Measurements from ENCODE around the gene BCL3. TPM values are rescaled to one million over a fixed set of nuclear protein-coding genes. Genes with fewer than 3 reads are reported as not detected.

The BCL3 gene
- total RNA-seq, 4 donors from 2014 or later, result 12.2 to 113 (median 46.2) TPM

DNA sequence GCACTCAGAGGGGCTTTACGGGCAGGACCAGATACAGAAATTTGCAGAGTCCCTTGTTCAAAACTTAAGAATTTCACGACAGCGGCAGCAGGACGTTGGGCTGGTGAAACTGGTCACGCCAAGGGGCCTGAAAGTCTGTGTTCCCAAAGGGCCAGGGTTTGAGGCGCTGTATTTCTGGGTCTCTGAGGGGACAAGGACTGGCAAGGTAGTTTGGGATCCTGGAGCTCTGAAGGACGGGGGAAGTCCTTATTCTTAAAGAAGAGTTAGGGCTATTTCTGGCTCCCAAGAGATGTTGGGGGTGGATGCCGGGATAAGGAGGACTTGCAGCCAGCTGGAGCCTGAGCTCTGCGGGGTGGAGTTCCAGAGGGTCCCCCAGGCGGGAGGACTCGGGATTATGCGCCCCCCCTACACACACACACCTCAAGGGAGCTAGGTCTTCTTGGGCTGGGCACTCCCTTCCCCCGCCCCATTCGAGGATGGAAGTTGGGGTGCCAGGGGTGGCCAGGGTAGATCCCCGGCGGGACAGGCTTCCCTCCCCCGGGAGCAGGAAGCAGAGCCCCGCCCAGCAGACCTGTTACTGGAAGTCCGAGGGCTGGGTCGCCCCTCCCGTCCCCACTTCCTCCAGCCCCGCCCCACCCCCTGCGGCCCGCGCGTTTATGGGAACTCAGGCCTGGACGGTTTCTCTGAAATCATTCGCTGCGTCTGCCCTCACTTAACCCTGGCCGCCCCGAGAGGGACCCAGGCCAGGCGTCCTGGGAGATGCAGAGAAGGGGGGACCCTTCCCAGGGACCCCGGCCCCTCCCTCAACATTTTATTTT is 5.6 kb downstream of the BCL3 start:
- TF ChIP-seq, protein P1, sequence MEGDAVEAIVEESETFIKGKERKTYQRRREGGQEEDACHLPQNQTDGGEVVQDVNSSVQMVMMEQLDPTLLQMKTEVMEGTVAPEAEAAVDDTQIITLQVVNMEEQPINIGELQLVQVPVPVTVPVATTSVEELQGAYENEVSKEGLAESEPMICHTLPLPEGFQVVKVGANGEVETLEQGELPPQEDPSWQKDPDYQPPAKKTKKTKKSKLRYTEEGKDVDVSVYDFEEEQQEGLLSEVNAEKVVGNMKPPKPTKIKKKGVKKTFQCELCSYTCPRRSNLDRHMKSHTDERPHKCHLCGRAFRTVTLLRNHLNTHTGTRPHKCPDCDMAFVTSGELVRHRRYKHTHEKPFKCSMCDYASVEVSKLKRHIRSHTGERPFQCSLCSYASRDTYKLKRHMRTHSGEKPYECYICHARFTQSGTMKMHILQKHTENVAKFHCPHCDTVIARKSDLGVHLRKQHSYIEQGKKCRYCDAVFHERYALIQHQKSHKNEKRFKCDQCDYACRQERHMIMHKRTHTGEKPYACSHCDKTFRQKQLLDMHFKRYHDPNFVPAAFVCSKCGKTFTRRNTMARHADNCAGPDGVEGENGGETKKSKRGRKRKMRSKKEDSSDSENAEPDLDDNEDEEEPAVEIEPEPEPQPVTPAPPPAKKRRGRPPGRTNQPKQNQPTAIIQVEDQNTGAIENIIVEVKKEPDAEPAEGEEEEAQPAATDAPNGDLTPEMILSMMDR (IDR thresholded peaks at IDR 0.05), result no peak
- DNase-seq (ENCODE audit: low spot score) (peak; percentile 88), ATAC-seq (ENCODE audit: low FRiP score) (peak; percentile 53)

DNA sequence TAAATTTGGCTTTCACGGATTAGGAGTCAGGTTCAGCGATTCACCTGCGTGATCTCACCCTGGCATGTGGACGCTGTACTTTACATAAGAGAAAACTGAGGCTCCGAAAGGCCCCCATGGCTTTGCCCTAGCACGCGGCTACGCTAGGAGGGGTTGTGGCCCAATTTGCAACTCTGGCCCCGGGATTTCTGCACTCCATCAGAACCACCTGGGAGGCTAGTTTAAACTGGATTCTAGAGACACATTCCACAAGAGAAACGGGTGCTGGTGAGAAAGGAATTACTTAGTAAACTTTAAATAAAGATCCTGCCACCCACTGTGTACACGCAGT is 6.2 kb downstream of the BCL3 start:
- ATAC-seq (ENCODE audit: low FRiP score) (no peak), DNase-seq (ENCODE audit: low spot score) (no peak)
- TF ChIP-seq, protein P1 (IDR thresholded peaks at IDR 0.05), result no peak

DNA sequence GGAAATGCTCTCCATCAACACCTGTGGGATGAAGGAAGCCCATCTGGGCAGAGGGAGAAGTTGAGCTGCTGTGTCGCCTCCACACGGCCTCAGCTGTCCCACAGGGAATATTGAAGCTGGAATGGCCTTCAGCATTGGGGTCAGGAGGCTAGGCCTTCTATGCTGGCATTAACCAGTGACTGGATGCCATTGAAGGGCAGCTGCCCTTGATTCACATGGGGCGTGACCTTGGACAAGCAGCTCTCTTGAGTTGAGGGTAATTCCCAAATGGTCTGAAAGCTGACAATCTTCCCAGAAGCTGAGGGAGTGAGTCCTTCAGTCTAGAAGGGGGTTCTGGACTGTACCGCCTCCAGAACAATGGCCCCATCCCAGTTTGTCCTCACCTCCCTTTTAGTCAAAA is 6.7 kb downstream of the BCL3 start:
- DNase-seq (ENCODE audit: low spot score) (no peak), ATAC-seq (ENCODE audit: low FRiP score) (no peak)
- TF ChIP-seq, protein P1 (IDR thresholded peaks at IDR 0.05), result no peak

DNA sequence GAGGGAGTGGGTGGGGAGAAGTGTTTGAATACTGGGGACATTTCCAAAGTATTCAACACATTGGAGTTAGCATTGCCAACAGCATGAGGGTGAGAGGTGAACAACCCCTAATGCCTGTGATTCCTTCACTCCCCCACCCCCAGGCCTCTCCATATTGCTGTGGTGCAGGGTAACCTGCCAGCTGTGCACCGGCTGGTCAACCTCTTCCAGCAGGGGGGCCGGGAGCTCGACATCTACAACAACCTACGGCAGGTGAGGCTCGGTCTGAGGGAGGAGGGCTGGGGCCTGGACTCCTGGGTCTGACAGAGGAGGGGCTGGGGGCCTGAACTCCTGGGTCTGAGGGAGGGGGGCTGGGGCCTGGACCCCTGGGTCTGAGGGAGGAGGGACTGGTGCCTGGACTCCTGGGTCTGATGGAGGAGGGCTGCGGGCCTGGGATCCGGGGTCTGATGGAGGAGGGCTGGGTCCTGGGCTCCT is 7.6 kb downstream of the BCL3 start:
- DNase-seq (ENCODE audit: low spot score), result no peak

DNA sequence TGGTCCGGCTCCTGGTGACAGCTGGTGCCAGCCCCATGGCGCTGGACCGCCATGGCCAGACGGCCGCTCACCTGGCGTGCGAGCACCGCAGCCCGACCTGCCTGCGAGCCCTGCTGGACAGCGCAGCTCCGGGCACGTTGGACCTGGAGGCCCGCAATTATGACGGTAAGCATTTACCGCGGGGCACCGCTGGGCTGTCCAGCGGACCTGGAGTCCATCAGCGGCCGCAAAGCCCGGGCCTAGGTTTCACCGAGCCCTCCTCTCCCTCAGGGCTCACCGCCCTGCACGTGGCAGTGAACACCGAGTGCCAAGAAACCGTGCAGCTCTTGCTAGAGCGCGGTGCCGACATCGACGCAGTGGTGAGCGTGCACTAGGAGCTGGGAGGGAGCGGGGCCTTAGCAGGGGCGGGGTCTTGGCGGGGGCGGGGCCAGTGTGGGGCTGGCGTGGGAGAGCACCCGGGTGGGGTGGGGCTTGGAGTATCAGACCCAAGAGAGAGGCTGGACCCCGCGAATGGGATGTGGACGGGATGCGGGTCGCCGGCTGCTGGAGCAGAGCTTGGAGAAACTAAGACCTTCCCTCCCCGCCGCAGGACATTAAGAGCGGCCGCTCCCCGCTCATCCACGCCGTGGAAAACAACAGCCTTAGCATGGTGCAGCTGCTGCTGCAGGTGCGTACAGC is 8.7 kb downstream of the BCL3 start:
- peak; percentile 4 for ATAC-seq (ENCODE audit: low FRiP score)

More for the DNA sequence above, 7.6 kb downstream of the BCL3 start:
- ATAC-seq (ENCODE audit: low FRiP score), result no peak
- TF ChIP-seq, protein P1 (IDR thresholded peaks at IDR 0.05), result no peak

DNA sequence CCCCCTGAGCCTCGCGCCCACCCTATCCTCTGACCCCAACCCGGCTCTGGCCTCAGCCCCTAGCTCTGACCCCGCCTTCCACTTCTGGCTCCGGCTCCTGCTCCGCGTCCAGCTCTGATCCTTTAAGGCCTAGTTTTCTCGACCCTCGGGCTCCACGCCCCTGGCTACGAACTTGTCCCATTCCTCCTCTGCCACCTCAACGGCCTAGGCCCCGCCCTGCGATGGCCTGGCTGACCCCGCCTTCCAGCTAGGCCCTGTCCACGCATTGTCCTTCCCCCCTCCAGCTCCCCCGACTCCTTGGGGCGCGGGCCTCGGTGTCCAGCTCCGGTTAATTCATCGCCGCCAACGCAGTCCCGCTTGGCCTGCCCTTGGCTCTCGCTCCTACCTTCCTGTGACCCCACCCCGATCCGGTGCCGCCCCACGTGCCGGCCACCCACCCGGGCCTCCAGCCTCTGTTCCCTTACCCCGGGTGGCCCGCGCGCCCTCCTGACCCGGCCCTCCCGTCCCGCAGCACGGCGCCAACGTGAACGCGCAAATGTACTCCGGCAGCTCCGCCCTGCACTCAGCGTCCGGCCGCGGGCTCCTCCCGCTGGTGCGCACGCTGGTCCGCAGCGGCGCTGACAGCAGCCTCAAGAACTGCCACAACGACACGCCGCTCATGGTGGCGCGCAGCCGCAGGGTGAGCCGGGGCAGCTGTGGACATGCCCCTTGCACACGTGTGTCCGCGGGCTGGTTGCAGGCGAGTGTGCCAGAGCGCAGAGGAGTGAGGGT is 9.4 kb downstream of the BCL3 start:
- DNase-seq (ENCODE audit: low spot score), result no peak
- ATAC-seq (ENCODE audit: low FRiP score), result peak; percentile 22
- TF ChIP-seq, protein P1 (IDR thresholded peaks at IDR 0.05), result no peak

More for the DNA sequence above, 8.7 kb downstream of the BCL3 start:
- TF ChIP-seq, protein P1 (IDR thresholded peaks at IDR 0.05), result no peak
- DNase-seq (ENCODE audit: low spot score), result no peak
